Measurements from ENCODE around the gene KRTAP19-2.

- TF ChIP-seq POLR2AphosphoS5 (IDR thresholded peaks at IDR 0.05) = no peak
- TF ChIP-seq POLR2A (IDR thresholded peaks at IDR 0.05) = no peak
- no peak for TF ChIP-seq CTCF (IDR thresholded peaks at IDR 0.05)
These were observed 44.0 kb downstream of the KRTAP19-2 start for GRCh38 chr21:30443226-30443625.
